ENCODE measurements around the gene GBE1. TPM values are rescaled to one million over a fixed set of nuclear protein-coding genes. Genes with fewer than 3 reads are reported as not detected.
"Not testable (repeated sequence)": the region's sequence is repeated elsewhere in the genome, so short reads cannot be mapped to it uniquely, and the experiment has no call there.

GBE1 gene
- polyA plus RNA-seq, 4 donors = 13.6 to 34.1 (median 30.0) TPM

DNA sequence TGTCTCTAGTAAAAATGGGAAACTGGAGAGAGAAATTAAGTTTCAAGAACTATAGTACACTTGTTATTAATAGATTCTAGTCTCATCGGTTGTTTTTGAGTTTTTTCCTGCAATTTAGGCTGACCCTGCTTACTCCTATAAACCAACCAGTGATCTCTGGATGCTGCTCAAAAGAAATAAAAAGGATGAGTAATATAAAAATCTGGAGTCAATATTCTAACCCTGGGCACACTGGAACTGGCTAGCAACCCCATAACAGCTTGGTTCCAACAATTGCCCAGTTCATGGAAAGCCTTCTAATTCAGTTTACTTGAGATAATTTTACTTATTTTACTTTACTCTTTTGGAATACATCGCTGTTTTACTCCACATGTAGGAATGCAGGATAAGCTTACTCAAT is 211.6 kb downstream of the GBE1 start:
- DNase-seq (ENCODE audit: low read depth in 4 of 4, low spot score in 3 of 4) = no peak

- no peak for DNase-seq (ENCODE audit: low read depth in 4 of 4, low spot score in 3 of 4)
Observed at GRCh38 chr3:81549388-81549787, 212.1 kb downstream of the GBE1 start.

GRCh38 chr3:81545572-81545971 is 215.9 kb downstream of the GBE1 start:
- DNase-seq (ENCODE audit: low read depth in 4 of 4, low spot score in 3 of 4) = no peak

- DNase-seq (ENCODE audit: low read depth in 4 of 4, low spot score in 3 of 4) = no peak
Observed at GRCh38 chr3:81544385-81544784, 217.1 kb downstream of the GBE1 start.

DNA sequence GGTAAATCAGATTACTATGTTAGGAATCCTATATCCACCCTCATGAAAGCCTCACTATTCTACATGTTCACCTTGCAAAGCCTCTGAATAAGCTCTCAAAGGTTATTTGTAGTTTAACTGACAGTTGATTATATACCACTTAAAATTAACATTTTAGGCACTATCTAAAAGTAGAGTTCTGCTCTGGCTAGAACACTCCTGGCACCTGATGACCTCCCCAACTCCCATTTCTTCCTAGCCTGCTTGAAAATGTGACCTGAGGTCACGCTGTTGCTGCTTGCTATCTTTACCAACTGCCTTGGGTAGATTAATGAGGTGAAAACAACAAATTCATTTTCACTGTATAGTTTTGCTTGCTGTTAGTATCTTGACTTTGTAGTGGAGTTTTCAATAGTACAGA is 220.7 kb downstream of the GBE1 start:
- no peak for DNase-seq (ENCODE audit: low read depth in 4 of 4, low spot score in 3 of 4)

- no peak for DNase-seq (ENCODE audit: low read depth in 4 of 4, low spot score in 3 of 4)
Observed at GRCh38 chr3:81531846-81532245, 229.6 kb downstream of the GBE1 start.

DNA sequence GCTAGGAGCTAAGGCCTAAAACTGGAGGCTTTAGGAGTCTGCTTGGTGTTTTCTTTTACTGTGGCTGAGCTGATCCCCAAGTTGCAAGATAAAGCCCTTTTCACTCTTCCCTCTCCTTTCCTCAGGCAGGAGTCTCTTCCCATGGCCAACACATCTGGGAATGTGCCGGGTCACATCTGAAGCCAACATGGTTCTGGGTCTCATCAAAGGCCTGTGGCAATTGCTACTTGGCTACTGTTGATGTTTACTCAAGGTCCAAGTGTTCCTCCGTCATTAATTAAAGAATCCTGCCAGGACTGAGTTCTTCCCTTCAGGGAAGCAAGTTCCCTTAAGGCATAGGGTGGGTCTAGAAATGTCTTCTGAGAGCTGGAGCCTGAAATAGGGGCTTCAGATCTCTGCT is 230.2 kb downstream of the GBE1 start:
- DNase-seq (ENCODE audit: low read depth in 4 of 4, low spot score in 3 of 4) = no peak

GRCh38 chr3:81530180-81530939 is 231.1 kb downstream of the GBE1 start:
- DNase-seq (ENCODE audit: low read depth in 4 of 4, low spot score in 3 of 4) = no peak

DNA sequence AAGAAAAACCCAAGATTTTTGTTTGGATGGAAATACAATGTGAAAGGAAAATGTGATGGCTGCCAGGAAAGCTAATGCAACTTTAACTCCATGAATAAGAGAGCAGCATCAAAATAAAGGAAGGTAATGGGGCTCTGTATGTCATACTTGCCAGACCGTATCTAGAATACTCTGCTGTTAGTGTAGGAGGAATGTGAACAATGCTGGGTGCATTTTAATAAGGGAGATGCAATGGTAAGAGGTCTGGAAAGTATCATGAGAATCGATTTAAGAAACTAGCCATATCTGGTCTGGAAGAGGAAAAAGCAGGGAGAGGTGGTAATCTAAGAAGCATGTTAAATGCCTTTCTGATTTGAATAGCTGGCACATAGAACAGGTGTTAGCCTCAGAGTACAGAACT is 239.6 kb downstream of the GBE1 start:
- DNase-seq (ENCODE audit: low read depth in 4 of 4, low spot score in 3 of 4) = no peak

- DNase-seq (ENCODE audit: low read depth in 4 of 4, low spot score in 3 of 4) = no peak
Observed at GRCh38 chr3:81518945-81519344, 242.5 kb downstream of the GBE1 start.

GRCh38 chr3:81516042-81516441 is 245.4 kb downstream of the GBE1 start:
- no peak for DNase-seq (ENCODE audit: low read depth in 4 of 4, low spot score in 3 of 4)

DNA sequence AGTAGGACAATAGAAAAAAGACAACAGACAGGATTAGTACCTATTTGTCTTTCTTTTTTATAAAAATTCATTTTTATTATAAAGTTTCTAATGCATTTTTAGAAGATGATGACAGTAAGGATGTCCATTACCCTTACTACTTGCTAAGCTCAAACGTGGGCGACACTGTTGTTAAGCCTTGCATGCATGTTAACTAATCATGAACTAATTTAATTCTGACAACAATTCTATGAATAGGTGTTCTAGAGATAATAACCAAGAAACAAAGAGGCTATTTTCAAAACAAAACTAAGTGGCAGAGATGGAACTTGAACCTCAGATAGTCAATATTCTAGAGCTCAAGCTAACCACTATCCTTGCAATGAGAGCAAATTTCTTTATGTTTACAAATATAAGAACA is 247.9 kb downstream of the GBE1 start:
- DNase-seq (ENCODE audit: low read depth in 4 of 4, low spot score in 3 of 4) = no peak

DNA sequence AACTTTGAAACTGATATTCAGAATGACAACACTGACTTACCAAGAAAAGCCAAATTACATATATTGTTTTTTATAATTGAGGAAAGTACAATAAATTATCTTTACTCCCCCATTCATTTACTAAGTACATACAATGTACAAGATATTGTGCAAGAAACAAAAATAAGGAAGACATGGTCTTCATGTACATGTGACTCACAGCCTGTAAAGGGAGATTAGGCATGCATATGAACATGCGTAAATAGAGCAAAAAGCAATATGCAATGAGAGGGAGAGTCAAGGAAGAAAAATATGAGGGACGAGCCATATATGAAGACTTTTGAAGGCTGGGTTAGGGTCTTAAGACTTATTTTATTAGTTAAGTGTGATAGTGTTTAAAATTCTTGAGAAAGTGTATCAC is 258.4 kb downstream of the GBE1 start:
- DNase-seq (ENCODE audit: low read depth in 4 of 4, low spot score in 3 of 4) = no peak

DNA sequence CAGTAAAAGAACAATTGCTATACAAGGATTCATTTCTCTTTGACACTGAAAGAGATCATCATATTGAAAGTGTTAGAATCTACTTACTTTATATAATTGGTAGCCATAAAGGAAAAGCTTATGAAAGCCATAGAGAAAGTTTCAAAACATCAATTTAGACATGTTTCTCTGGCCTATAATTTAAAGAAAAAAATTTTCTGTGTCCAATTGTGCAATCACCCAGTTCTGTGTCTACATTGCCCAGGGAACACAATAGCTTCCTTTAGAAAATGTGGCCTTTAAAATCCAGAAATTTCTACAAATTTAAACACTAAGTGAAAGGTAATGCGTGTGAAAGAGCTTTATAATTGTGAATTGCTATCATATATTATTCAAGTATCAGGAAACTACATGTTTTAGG is 259.2 kb downstream of the GBE1 start:
- no peak for DNase-seq (ENCODE audit: low read depth in 4 of 4, low spot score in 3 of 4)

- no peak for DNase-seq (ENCODE audit: low read depth in 4 of 4, low spot score in 3 of 4)
Observed at GRCh38 chr3:81500039-81500438, 261.4 kb downstream of the GBE1 start.

DNA sequence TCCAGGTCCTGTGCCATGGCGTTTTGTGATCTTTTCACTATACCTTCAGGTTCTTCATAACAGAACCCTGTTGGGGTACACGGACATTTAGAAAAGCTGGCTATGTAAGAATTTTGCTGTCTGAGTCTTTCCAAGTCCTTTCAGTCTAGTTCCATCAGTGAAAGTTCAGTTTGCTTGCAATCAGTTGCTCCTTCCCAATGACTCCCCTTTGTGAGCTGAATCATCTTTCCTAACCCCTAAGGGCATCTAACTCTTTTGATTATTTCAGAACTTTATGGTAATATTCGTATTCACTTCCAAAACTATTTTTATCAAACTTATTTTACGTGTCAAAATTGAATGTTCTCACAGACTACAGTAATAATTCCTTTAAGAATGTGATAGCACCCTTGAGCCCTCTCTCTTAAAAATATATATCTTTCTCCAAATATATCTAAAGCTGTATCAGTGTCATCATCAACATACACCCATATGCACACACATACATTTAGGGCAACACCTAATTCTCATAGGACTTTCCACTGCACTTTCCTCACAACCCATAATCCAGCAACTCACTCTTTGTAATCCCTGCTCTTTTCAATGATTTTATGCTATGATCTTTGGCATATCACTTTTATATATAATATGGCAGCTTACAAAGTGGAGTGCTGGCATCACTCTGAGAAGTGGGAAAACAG is 263.7 kb downstream of the GBE1 start:
- DNase-seq (ENCODE audit: low read depth in 4 of 4, low spot score in 3 of 4) = no peak

GRCh38 chr3:81496407-81497104 is 264.9 kb downstream of the GBE1 start:
- DNase-seq (ENCODE audit: low read depth in 4 of 4, low spot score in 3 of 4) = no peak

- DNase-seq (ENCODE audit: low read depth in 4 of 4, low spot score in 3 of 4) = not testable (repeated sequence)
Observed at GRCh38 chr3:81492471-81492870, 269.0 kb downstream of the GBE1 start.

DNA sequence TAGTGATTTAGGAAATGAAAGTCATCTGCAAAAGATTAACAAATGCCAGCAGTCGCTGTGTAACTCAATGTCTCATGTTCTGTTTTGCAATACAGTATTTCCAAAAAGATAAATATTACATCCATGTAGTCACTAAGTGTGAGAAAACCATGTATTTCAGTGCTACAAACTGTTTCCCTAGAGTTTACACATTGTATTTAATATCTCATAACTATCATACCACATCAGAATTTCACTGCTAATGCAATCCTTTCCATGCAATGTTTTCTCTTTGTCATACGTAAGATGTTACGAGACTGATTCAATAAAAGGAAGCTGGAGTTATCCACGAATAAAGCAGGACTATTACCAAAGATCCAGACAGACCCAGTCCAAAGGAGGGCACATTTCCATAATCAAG is 269.4 kb downstream of the GBE1 start:
- no peak for DNase-seq (ENCODE audit: low read depth in 4 of 4, low spot score in 3 of 4)

- peak; percentile 53 to 62 (median 59) for DNase-seq (ENCODE audit: low read depth in 4 of 4, low spot score in 3 of 4)
Observed at GRCh38 chr3:81490541-81491288, 270.7 kb downstream of the GBE1 start.

DNA sequence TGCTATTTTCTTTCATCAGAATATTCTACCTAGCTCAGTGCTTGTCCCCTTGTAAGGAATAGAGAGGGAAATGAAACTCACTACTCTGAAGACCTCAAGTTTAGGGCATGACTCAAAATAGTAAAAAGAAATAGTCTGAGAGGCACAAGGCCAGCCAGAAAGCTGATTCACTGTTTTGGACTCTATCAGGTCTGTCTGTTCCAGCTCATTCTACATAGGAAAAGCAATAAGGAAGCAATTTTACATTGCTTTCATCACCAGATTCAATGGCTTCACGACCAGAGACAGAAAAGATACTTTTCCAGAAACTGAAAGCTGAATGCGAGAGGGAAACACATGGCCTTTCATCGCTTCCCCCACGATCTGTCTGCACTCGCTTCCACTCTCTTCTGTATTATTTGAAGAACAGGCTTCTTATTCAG is 276.0 kb downstream of the GBE1 start:
- no peak for DNase-seq (ENCODE audit: low read depth in 4 of 4, low spot score in 3 of 4)

Data from left renal pelvis (tissue), 4 donors.